ENCODE measurements around the gene FBXL2.

The FBXL2 gene

DNA sequence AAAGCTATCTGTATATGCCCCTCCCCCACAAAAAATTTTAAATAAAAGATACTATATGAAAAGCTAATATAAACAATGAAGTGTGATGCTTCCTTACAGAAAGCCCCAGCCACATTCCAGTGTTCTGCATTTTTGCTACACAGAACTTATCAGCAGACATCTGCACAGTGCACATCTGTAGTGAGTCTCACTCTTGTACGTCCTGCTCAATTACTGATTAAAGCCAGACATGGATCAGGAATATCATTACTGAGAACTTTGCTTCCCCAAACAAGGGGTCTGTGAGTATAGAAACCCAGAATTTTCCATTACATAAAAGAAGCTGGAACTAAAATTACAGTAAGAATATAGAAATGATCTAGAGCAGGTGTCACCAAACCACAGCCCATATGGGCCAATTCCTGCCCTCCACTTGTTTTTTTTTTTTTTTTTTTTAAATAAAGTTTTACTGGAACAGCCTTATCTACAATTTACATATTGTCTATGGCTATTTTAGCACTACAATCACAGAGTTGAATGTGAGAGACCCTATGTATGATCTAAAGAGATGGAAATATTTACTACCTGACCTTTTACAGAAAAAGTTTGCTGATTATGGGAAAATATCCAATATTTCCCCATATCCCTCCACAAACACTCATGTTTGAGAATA lies 117.3 kb downstream of the FBXL2 start:
- H3K36me3 ChIP-seq (ENCODE audit: control insufficient read depth in 2 of 2, insufficient read depth in 1 of 2, low read length in 2 of 2): peaks cover 12 to 90% of the 10 kb centered on the region in 2 experiments
- no peaks in the 10 kb centered on the region for H3K9me3 ChIP-seq (ENCODE audit: control insufficient read depth, insufficient read depth, low read depth, low read length)
- no peak overlapping the region for H3K27ac ChIP-seq (ENCODE audit: extremely low read depth, low read depth, low read length)
- ChIA-PET POLR2A (no interaction called here), CTCF (interaction anchor here (0.6 to 1.6 kb wide), 3 partner anchors 141 to 442 kb away, joined by 3 to 5 read pairs (median 4); no protein-coding TSS in a partner anchor)
- TF ChIP-seq ZNF518A (tag by site-specific recombination; conservative IDR thresholded peaks at IDR 0.05; ENCODE audit: low read depth) (no peak), ZSCAN18 (tag by site-specific recombination; IDR thresholded peaks at IDR 0.05) (no peak), ZNF785 (tag by site-specific recombination; IDR thresholded peaks at IDR 0.05) (no peak), ZBTB20 (tag by site-specific recombination; IDR thresholded peaks at IDR 0.05) (no peak), ZNF362 (tag by site-specific recombination; IDR thresholded peaks at IDR 0.05) (no peak), ZNF366 (tag by site-specific recombination; conservative IDR thresholded peaks at IDR 0.05) (no peak), ZNF266 (tag by site-specific recombination; IDR thresholded peaks at IDR 0.05; ENCODE audit: low read depth) (no peak), SP7 (tag by site-specific recombination; IDR thresholded peaks at IDR 0.05) (no peak), ZNF777 (tag by site-specific recombination; IDR thresholded peaks at IDR 0.05; ENCODE audit: borderline replicate concordance) (no peak), HOXC10 (CRISPR knock-in tag; IDR thresholded peaks at IDR 0.05) (no peak), ZNF596 (tag by site-specific recombination; IDR thresholded peaks at IDR 0.05) (no peak), SETDB1 (IDR thresholded peaks at IDR 0.05; ENCODE audit: insufficient read length, low read length) (no peak)
- TF ChIP-seq, protein P1, sequence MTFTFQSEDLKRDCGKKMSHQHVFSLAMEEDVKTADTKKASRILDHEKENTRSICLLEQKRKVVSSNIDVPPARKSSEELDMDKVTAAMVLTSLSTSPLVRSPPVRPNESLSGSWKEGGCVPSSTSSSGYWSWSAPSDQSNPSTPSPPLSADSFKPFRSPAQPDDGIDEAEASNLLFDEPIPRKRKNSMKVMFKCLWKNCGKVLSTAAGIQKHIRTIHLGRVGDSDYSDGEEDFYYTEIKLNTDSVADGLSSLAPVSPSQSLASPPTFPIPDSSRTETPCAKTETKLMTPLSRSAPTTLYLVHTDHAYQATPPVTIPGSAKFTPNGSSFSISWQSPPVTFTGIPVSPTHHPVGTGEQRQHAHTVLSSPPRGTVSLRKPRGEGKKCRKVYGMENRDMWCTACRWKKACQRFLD (tag by site-specific recombination; IDR thresholded peaks at IDR 0.05): no peak
- TF ChIP-seq, protein P2, sequence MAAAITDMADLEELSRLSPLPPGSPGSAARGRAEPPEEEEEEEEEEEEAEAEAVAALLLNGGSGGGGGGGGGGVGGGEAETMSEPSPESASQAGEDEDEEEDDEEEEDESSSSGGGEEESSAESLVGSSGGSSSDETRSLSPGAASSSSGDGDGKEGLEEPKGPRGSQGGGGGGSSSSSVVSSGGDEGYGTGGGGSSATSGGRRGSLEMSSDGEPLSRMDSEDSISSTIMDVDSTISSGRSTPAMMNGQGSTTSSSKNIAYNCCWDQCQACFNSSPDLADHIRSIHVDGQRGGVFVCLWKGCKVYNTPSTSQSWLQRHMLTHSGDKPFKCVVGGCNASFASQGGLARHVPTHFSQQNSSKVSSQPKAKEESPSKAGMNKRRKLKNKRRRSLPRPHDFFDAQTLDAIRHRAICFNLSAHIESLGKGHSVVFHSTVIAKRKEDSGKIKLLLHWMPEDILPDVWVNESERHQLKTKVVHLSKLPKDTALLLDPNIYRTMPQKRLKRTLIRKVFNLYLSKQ (tag by site-specific recombination; IDR thresholded peaks at IDR 0.05; ENCODE audit: borderline replicate concordance): no peak
- H3K4me3 ChIP-seq (ENCODE audit: low read depth, low read length): no peak overlapping the region
- no peaks in the 10 kb centered on the region for H3K4me1 ChIP-seq (ENCODE audit: control insufficient read depth, insufficient read depth, low read length)
